Measurements from ENCODE around the gene SF3B5. TPM values are rescaled to one million over a fixed set of nuclear protein-coding genes. Genes with fewer than 3 reads are reported as not detected.

The SF3B5 gene
- total and polyA plus RNA-seq, 2 of the 8 experiments (the other 6 are each of a cell fraction or from before 2014, with no cell fraction given) = 195 to 588 TPM

GRCh38 chr6:144093236-144093635 is 2.1 kb downstream of the SF3B5 start (continued):
- TF ChIP-seq CTCF (IDR thresholded peaks at IDR 0.05; ENCODE audit: control extremely low read depth in 1 of 3, insufficient read depth in 1 of 3, low read depth in 1 of 3, low read length in 3 of 3) = no peak
